WTC11 (cell line): Measurements from ENCODE around the gene PGM3. TPM values are rescaled to one million over a fixed set of nuclear protein-coding genes. Genes with fewer than 3 reads are reported as not detected.

Experiments used
- ATAC-seq: fragments of 200-7000 bp; cut with Tn5 transposase; 2 replicates; pipeline ENCODE4 v1.10.0; 2021; ENCODE audit warnings: mild to moderate bottlenecking, moderate library complexity
- CTCF ChIA-PET: fragments of 300-600 bp; sonication (Branson Sonifier 250); formaldehyde crosslinking; loops from one replicate; lab custom pipeline; 2021; ENCODE audit warnings: antibody characterized with exemption; lab: Charles Lee
- POLR2A ChIA-PET: fragments of 350-600 bp; sonication (Branson Sonifier 250); formaldehyde crosslinking; loops from one replicate; lab custom pipeline; 2021; ENCODE audit warnings: antibody characterized with exemption; lab: Charles Lee
- DNase-seq: peaks from one replicate; pipeline ENCODE4 v3.0.0; 2021; ENCODE audit warnings: low spot score
- H3K27ac Mint-ChIP-seq: 2 replicates; pipeline ENCODE4 v1.8.0; 2021; ENCODE audit warnings: mixed read lengths
- H3K27me3 Mint-ChIP-seq: 2 replicates; pipeline ENCODE4 v1.8.0; 2021; ENCODE audit warnings: low read depth, mild to moderate bottlenecking, moderate library complexity, mixed read lengths
- H3K36me3 Mint-ChIP-seq: 2 replicates; pipeline ENCODE4 v1.8.0; 2021; ENCODE audit warnings: mixed read lengths
- H3K4me1 Mint-ChIP-seq: 2 replicates; pipeline ENCODE4 v1.8.0; 2022; ENCODE audit warnings: mixed read lengths
- H3K4me3 Mint-ChIP-seq: 2 replicates; pipeline ENCODE4 v1.8.0; 2021; ENCODE audit warnings: mild to moderate bottlenecking, moderate library complexity, mixed read lengths
- H3K9me3 Mint-ChIP-seq: 2 replicates; pipeline ENCODE4 v1.8.0; 2021; ENCODE audit warnings: mixed read lengths
- AR ChIP-seq: fragments of 250-450 bp; sonication (Bioruptor Pico); IDR thresholded peaks from 2 replicates; pipeline ENCODE4 v1.9.0; 2021; ENCODE audit warnings: mild to moderate bottlenecking
- ESRRA ChIP-seq: sonication (generic); formaldehyde crosslinking; IDR thresholded peaks from 2 replicates; pipeline ENCODE4 v1.8.1; 2022; ENCODE audit warnings: mild to moderate bottlenecking, missing genetic modification reagents, borderline replicate concordance
- FOXK1 ChIP-seq: sonication (generic); formaldehyde crosslinking; IDR thresholded peaks from 2 replicates; pipeline ENCODE4 v1.8.0; 2022; ENCODE audit warnings: mild to moderate bottlenecking, moderate library complexity, missing genetic modification reagents
- FOXP4 ChIP-seq: sonication (generic); formaldehyde crosslinking; IDR thresholded peaks from 2 replicates; pipeline ENCODE4 v1.8.0; 2022; ENCODE audit warnings: mild to moderate bottlenecking, missing genetic modification reagents
- JUN ChIP-seq: sonication (generic); formaldehyde crosslinking; IDR thresholded peaks from 2 replicates; pipeline ENCODE4 v1.8.0; 2023; ENCODE audit warnings: mild to moderate bottlenecking, missing genetic modification reagents
- NR1H2 ChIP-seq: sonication (generic); formaldehyde crosslinking; IDR thresholded peaks from 2 replicates; pipeline ENCODE4 v1.9.0; 2021; ENCODE audit warnings: mild to moderate bottlenecking, moderate library complexity, missing genetic modification reagents
- RELA ChIP-seq: sonication (generic); formaldehyde crosslinking; IDR thresholded peaks from 2 replicates; pipeline ENCODE4 v1.8.1; 2022; ENCODE audit warnings: missing genetic modification reagents, mild to moderate bottlenecking, borderline replicate concordance
- STAT6 ChIP-seq: sonication (generic); formaldehyde crosslinking; conservative IDR thresholded peaks from 2 replicates; pipeline ENCODE4 v1.8.1; 2023; ENCODE audit warnings: mild to moderate bottlenecking, low read depth, missing genetic modification reagents, moderate library complexity
- TCF7 ChIP-seq: sonication (generic); formaldehyde crosslinking; IDR thresholded peaks from 2 replicates; pipeline ENCODE4 v1.8.0; 2022; ENCODE audit warnings: mild to moderate bottlenecking, low read depth, missing genetic modification reagents, moderate library complexity
- ZNF425 ChIP-seq: fragments of 250-450 bp; sonication (Bioruptor Pico); conservative IDR thresholded peaks from 2 replicates; pipeline ENCODE4 v1.9.0; 2021; ENCODE audit warnings: mild to moderate bottlenecking
- total RNA-seq: library from RNA; stranded (reverse); gene quantifications from 3 replicates; pipeline ENCODE4 v1.2.3, GENCODE V29; 2021
- TF ChIP-seq, protein P1 (sequence below): fragments of 200-600 bp; IDR thresholded peaks from 2 replicates; pipeline ENCODE4 v1.8.0; 2022; ENCODE audit warnings: antibody characterized with exemption
- TF ChIP-seq, protein P2 (sequence below): sonication (generic); formaldehyde crosslinking; IDR thresholded peaks from 2 replicates; pipeline ENCODE4 v1.8.1; 2022; ENCODE audit warnings: low read depth, mild to moderate bottlenecking, moderate library complexity, missing genetic modification reagents, borderline replicate concordance
- TF ChIP-seq, protein P3 (sequence below): sonication (generic); formaldehyde crosslinking; IDR thresholded peaks from 2 replicates; pipeline ENCODE4 v1.8.1; 2022; ENCODE audit warnings: mild to moderate bottlenecking, missing genetic modification reagents, moderate library complexity, borderline replicate concordance

PGM3 gene
- total RNA-seq, 1 experiment from 2014 or later = 70.0 TPM

DNA sequence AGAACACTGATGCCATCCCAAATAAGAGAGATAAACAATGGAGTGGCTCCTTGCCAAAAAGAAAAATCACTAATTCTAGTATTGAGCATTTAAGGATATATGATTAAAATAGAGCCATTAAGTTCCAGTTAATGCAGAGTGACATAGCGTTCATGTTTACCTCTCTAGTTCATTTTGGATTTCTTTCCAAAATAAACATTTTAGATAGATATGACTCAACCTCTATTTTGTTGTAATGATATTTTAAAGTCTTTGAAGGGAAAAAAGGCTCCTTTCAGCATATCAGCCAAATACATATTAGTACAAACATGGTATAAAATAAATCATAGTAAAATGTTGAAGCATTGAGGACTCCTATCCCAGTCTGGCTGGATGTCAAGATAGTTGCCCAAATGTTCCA, 33.5 kb upstream of the PGM3 start:
- TF ChIP-seq AR (CRISPR knock-in tag) = no peak
- no peak for TF ChIP-seq NR1H2 (CRISPR knock-in tag)
- TF ChIP-seq TCF7 = no peak
- TF ChIP-seq FOXP4 (CRISPR knock-in tag) = no peak
- no peak for TF ChIP-seq RELA (CRISPR knock-in tag)
- no peak for TF ChIP-seq FOXK1 (CRISPR knock-in tag)
- TF ChIP-seq, protein P1, sequence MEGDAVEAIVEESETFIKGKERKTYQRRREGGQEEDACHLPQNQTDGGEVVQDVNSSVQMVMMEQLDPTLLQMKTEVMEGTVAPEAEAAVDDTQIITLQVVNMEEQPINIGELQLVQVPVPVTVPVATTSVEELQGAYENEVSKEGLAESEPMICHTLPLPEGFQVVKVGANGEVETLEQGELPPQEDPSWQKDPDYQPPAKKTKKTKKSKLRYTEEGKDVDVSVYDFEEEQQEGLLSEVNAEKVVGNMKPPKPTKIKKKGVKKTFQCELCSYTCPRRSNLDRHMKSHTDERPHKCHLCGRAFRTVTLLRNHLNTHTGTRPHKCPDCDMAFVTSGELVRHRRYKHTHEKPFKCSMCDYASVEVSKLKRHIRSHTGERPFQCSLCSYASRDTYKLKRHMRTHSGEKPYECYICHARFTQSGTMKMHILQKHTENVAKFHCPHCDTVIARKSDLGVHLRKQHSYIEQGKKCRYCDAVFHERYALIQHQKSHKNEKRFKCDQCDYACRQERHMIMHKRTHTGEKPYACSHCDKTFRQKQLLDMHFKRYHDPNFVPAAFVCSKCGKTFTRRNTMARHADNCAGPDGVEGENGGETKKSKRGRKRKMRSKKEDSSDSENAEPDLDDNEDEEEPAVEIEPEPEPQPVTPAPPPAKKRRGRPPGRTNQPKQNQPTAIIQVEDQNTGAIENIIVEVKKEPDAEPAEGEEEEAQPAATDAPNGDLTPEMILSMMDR = no peak
- TF ChIP-seq, all 79 proteins: peak for 0
- H3K9me3 Mint-ChIP-seq = no peaks in the 10 kb centered on the region
- DNase-seq (no peak), ATAC-seq (no peak)
- POLR2A ChIA-PET = no interaction called here
- no peaks in the 10 kb centered on the region for H3K36me3 Mint-ChIP-seq
- no peaks in the 10 kb centered on the region for H3K27me3 Mint-ChIP-seq
- H3K4me3 Mint-ChIP-seq = no peak overlapping the region
- CTCF ChIA-PET = no interaction called here
- no peak overlapping the region for H3K27ac Mint-ChIP-seq
- H3K4me1 Mint-ChIP-seq = no peaks in the 10 kb centered on the region

DNA sequence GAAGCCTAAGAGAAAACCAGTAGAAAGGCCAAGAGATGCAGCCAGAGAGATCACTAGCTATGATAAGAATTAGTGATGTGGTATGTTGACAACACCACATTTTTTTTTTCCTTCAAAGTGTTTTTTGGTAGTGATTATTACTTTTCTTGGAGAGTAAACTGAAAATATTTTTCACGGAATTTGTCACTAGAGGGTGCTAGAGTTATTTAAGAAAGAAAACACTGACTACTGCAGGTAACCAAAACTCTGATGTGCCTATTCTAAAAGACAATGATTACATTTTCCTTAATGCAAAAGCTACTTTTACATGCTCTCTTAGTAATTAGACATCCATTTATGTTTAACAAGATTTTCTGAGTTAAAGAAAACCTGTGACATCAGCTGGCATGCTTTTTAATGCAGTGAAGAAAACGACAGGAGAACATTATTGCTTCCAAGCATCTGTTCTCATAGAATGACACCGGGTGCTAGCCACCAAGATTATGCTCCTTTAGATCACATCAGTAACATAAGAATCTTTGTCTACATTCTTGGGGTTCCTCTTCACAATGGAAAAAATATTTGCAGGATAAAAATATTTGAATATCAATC, 28.9 kb upstream of the PGM3 start:
- DNase-seq = no peak
- no peaks in the 10 kb centered on the region for H3K9me3 Mint-ChIP-seq
- H3K27me3 Mint-ChIP-seq = no peaks in the 10 kb centered on the region
- H3K36me3 Mint-ChIP-seq = no peaks in the 10 kb centered on the region
- no peaks in the 10 kb centered on the region for H3K4me1 Mint-ChIP-seq
- no peak overlapping the region for H3K27ac Mint-ChIP-seq
- no peak overlapping the region for H3K4me3 Mint-ChIP-seq
- ChIA-PET POLR2A (no interaction called here), CTCF (interaction anchor here (1.1 to 5.0 kb wide), 5 partner anchors 12 to 305 kb away, joined by 3 to 47 read pairs (median 3); partner anchors contain the start of genes PRSS35 and UBE3D)
- ATAC-seq = no peak
- TF ChIP-seq FOXK1 (CRISPR knock-in tag) = no peak
- TF ChIP-seq, protein P1 = peak; percentile 36

- CTCF ChIA-PET = interaction anchor here (0.6 to 5.0 kb wide), 6 partner anchors 156 to 1253 kb away, joined by 3 to 47 read pairs (median 4); partner anchors contain the start of genes PRSS35 and UBE3D
- POLR2A ChIA-PET = no interaction called here
- Mint-ChIP-seq H3K27me3 (no peaks in the 10 kb centered on the region), H3K9me3 (no peaks in the 10 kb centered on the region), H3K36me3 (no peaks in the 10 kb centered on the region), H3K4me3 (no peak overlapping the region), H3K4me1 (no peaks in the 10 kb centered on the region), H3K27ac (peak overlapping the region; percentile 27; the same call in 1 of the 2 replicates)
- no peak for TF ChIP-seq JUN (CRISPR knock-in tag)
- TF ChIP-seq, protein P2, sequence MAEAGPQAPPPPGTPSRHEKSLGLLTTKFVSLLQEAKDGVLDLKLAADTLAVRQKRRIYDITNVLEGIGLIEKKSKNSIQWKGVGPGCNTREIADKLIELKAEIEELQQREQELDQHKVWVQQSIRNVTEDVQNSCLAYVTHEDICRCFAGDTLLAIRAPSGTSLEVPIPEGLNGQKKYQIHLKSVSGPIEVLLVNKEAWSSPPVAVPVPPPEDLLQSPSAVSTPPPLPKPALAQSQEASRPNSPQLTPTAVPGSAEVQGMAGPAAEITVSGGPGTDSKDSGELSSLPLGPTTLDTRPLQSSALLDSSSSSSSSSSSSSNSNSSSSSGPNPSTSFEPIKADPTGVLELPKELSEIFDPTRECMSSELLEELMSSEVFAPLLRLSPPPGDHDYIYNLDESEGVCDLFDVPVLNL (CRISPR knock-in tag) = no peak
- TF ChIP-seq, protein P3, sequence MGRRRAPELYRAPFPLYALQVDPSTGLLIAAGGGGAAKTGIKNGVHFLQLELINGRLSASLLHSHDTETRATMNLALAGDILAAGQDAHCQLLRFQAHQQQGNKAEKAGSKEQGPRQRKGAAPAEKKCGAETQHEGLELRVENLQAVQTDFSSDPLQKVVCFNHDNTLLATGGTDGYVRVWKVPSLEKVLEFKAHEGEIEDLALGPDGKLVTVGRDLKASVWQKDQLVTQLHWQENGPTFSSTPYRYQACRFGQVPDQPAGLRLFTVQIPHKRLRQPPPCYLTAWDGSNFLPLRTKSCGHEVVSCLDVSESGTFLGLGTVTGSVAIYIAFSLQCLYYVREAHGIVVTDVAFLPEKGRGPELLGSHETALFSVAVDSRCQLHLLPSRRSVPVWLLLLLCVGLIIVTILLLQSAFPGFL = no peak
- TF ChIP-seq ZNF425 (CRISPR knock-in tag) = no peak
- no peak for TF ChIP-seq STAT6 (CRISPR knock-in tag)
- TF ChIP-seq ESRRA (CRISPR knock-in tag) = no peak
- DNase-seq = no peak
- ATAC-seq = no peak
These were observed 28.2 kb upstream of the PGM3 start for GRCh38 chr6:83221276-83221675.
